NCI-H1436 treated with DMSO at 0.1 percent for 48 hours (cell line): ENCODE measurements around the gene TANK.
"Not testable (repeated sequence)": the region's sequence is repeated elsewhere in the genome, so short reads cannot be mapped to it uniquely, and the experiment has no call there.

Source experiments
- DNase-seq: peaks from one replicate; lab custom pipeline; 2025; lab: John Stamatoyannopoulos, UW

Gene TANK

GRCh38 chr2:161170377-161170776 lies 10.1 kb downstream of the TANK start:
- DNase-seq, result no peak

GRCh38 chr2:161170958-161171932 lies 11.0 kb downstream of the TANK start:
- DNase-seq, result no peak

GRCh38 chr2:161172901-161173540 lies 12.8 kb downstream of the TANK start:
- DNase-seq, result no peak

- DNase-seq, result no peak
Measured at GRCh38 chr2:161173541-161174194, 13.4 kb downstream of the TANK start.

- no peak for DNase-seq
Measured at GRCh38 chr2:161177969-161178368, 17.7 kb downstream of the TANK start.

- DNase-seq, result no peak
Measured at GRCh38 chr2:161178756-161179155, 18.5 kb downstream of the TANK start.

GRCh38 chr2:161190050-161190449 lies 29.8 kb downstream of the TANK start:
- DNase-seq, result no peak

GRCh38 chr2:161195602-161196001 lies 35.4 kb downstream of the TANK start:
- DNase-seq, result not testable (repeated sequence)

GRCh38 chr2:161199912-161200701 lies 39.9 kb downstream of the TANK start:
- no peak for DNase-seq

- no peak for DNase-seq
Measured at GRCh38 chr2:161204846-161205245, 44.6 kb downstream of the TANK start.

- no peak for DNase-seq
Measured at GRCh38 chr2:161206471-161207032, 46.3 kb downstream of the TANK start.

GRCh38 chr2:161207941-161208340 lies 47.7 kb downstream of the TANK start:
- no peak for DNase-seq

GRCh38 chr2:161208527-161209139 lies 48.4 kb downstream of the TANK start:
- no peak for DNase-seq

- no peak for DNase-seq
Measured at GRCh38 chr2:161209902-161210301, 49.7 kb downstream of the TANK start.

GRCh38 chr2:161217597-161218185 lies 57.5 kb downstream of the TANK start:
- no peak for DNase-seq

GRCh38 chr2:161219211-161219610 lies 59.0 kb downstream of the TANK start:
- DNase-seq, result no peak

GRCh38 chr2:161223139-161223732 lies 63.0 kb downstream of the TANK start:
- no peak for DNase-seq

- no peak for DNase-seq
Measured at GRCh38 chr2:161228511-161229240, 68.4 kb downstream of the TANK start.

- DNase-seq, result no peak
Measured at GRCh38 chr2:161230959-161231358, 70.7 kb downstream of the TANK start.

- no peak for DNase-seq
Measured at GRCh38 chr2:161232571-161232970, 72.3 kb downstream of the TANK start.
